Measurements from ENCODE around the gene IL23R. TPM values are rescaled to one million over a fixed set of nuclear protein-coding genes. Genes with fewer than 3 reads are reported as not detected.

The IL23R gene
- total and polyA plus RNA-seq, 2 of the 8 experiments (the other 6 are each of a cell fraction or from before 2014, with no cell fraction given) = not detected

DNA sequence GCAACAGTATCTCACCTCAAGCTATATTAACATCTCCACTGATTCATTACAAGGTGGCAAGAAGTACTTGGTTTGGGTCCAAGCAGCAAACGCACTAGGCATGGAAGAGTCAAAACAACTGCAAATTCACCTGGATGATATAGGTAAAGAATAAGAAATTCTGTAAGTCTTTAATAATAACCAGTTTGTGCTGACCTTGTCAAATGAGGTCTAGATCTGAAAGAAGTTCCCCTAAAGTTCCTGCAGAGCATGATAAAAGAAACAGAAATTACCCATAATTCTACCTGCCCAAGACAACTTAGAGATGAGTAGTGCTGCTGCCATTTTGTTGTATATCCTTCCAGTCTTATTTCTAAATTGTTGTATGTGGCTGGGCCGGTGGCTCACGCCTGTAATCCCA is 34.5 kb downstream of the IL23R start:
- no peak overlapping the region for H2BK5ac ChIP-seq (ENCODE audit: low read depth, low read length)
- no peaks in the 10 kb centered on the region for H3K9me3 ChIP-seq (ENCODE audit: insufficient read depth in 2 of 2, low read depth in 1 of 2, low read length in 1 of 2)
- H3K4ac ChIP-seq (replicated peaks; ENCODE audit: insufficient read length, low read depth, low read length) = no peak overlapping the region
- H2AFZ ChIP-seq (ENCODE audit: low read length) = no peak overlapping the region
- no peaks in the 10 kb centered on the region for H3K36me3 ChIP-seq (ENCODE audit: control insufficient read depth in 2 of 4, insufficient read depth in 4 of 4, low read length in 3 of 4)
- no peak overlapping the region for H3K23ac ChIP-seq (ENCODE audit: insufficient read length)
- H4K20me1 ChIP-seq (replicated peaks in 1 of 2; ENCODE audit: control insufficient read depth in 1 of 2, insufficient read depth in 2 of 2, low read length in 2 of 2) = no peaks in the 10 kb centered on the region
- H3K18ac ChIP-seq (ENCODE audit: extremely low read depth, low read length) = no peak overlapping the region
- H3K4me2 ChIP-seq (ENCODE audit: insufficient read depth in 1 of 2, low read depth in 2 of 2, low read length in 2 of 2) = no peak overlapping the region
- POLR2A ChIA-PET (ENCODE audit: partially characterized antibody) = no interaction called here
- H3K4me3 ChIP-seq (ENCODE audit: extremely low read depth in 1 of 4, insufficient read depth in 2 of 4, low read depth in 3 of 4, low read length in 4 of 4) = no peak overlapping the region
- no peak overlapping the region for H4K8ac ChIP-seq (ENCODE audit: extremely low read depth, insufficient read depth, low read length)
- no peak overlapping the region for H4K91ac ChIP-seq (replicated peaks; ENCODE audit: insufficient read length, low read length)
- no peak for FAIRE-seq
- no peak overlapping the region for H2AK5ac ChIP-seq (ENCODE audit: low read depth, low read length)
- H4K5ac ChIP-seq (ENCODE audit: insufficient read length, low read depth, low read length) = no peak overlapping the region
- H3K9ac ChIP-seq (replicated peaks in 1 of 4; ENCODE audit: extremely low read depth in 1 of 4, low read depth in 3 of 4, low read length in 3 of 4) = no peak overlapping the region
- H3K23me2 ChIP-seq (ENCODE audit: low read depth, low read length) = peaks cover 2% of the 10 kb centered on the region; the same call in 1 of the 2 replicates
- CTCF ChIA-PET (ENCODE audit: partially characterized antibody) = interaction anchor here (2.2 kb wide), 1 partner anchor 12 kb away, joined by 12 read pairs; no protein-coding TSS in a partner anchor
- H2BK15ac ChIP-seq (ENCODE audit: low read length) = no peak overlapping the region
- no peak overlapping the region for H2BK20ac ChIP-seq (ENCODE audit: low read length)
- no peaks in the 10 kb centered on the region for H3K79me1 ChIP-seq (ENCODE audit: low read depth, low read length)
- no peak overlapping the region for H2BK12ac ChIP-seq (ENCODE audit: low read depth, low read length)
- no peaks in the 10 kb centered on the region for H3K27me3 ChIP-seq (replicated peaks in 1 of 4; ENCODE audit: control insufficient read depth in 3 of 4, extremely low read depth in 1 of 4, insufficient read depth in 3 of 4, low read length in 3 of 4)
- 90% methylated on average over 3 of the region's 3 CpGs; no CpG with 5 or more reads in 1 of the 2 experiments for WGBS, 2 experiments (ENCODE audit: extremely low coverage in 1 of 2, insufficient coverage in 1 of 2, insufficient read length in 1 of 2, insufficient replicate concordance in 2 of 2, low coverage in 1 of 2, low lambda C conversion rate in 2 of 2, missing lambda C conversion rate in 1 of 2)
- H2BK120ac ChIP-seq (replicated peaks; ENCODE audit: low read depth, low read length) = no peak overlapping the region
- DNase-seq (ENCODE audit: low read depth in 1 of 2, low spot score in 2 of 2) = no peak
- no peaks in the 10 kb centered on the region for H3K4me1 ChIP-seq (replicated peaks in 1 of 4; ENCODE audit: control insufficient read depth in 3 of 4, insufficient read depth in 4 of 4, low read length in 3 of 4)
- H3K56ac ChIP-seq (replicated peaks; ENCODE audit: insufficient read length, low read depth, low read length) = no peak overlapping the region
- no peaks in the 10 kb centered on the region for H3K79me2 ChIP-seq (ENCODE audit: control insufficient read depth in 1 of 2, insufficient read depth in 2 of 2, low read length in 2 of 2)
- H3K27ac ChIP-seq (ENCODE audit: low read depth, low read length) = no peak overlapping the region
- H3K14ac ChIP-seq (ENCODE audit: insufficient read length) = no peak overlapping the region
- TF ChIP-seq CEBPB (IDR thresholded peaks at IDR 0.05; ENCODE audit: low read depth, low read length) (no peak), ZNF274 (IDR thresholded peaks at IDR 0.05; ENCODE audit: borderline replicate concordance, extremely low read depth, low read length) (no peak), CREB1 (IDR thresholded peaks at IDR 0.05) (no peak), TCF12 (IDR thresholded peaks at IDR 0.05; ENCODE audit: low read depth, low read length) (no peak), KDM5A (IDR thresholded peaks at IDR 0.05; ENCODE audit: low read length) (no peak), HDAC2 (IDR thresholded peaks at IDR 0.05; ENCODE audit: borderline replicate concordance in 1 of 2, low read depth in 2 of 2, low read length in 2 of 2) (no peak)
- TF ChIP-seq, protein P1, sequence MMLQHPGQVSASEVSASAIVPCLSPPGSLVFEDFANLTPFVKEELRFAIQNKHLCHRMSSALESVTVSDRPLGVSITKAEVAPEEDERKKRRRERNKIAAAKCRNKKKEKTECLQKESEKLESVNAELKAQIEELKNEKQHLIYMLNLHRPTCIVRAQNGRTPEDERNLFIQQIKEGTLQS (IDR thresholded peaks at IDR 0.05; ENCODE audit: insufficient read depth, low read depth, low read length) = no peak

Data from H1 (cell line).